ENCODE data around the gene KIAA1191. TPM values are rescaled to one million over a fixed set of nuclear protein-coding genes. Genes with fewer than 3 reads are reported as not detected.

KIAA1191 gene
- total and polyA plus RNA-seq, 2 of the 8 experiments (the other 6 are each of a cell fraction or from before 2014, with no cell fraction given): 86.4 to 88.0 TPM

GRCh38 chr5:176382721-176383120 lies 21.2 kb upstream of the KIAA1191 start:
- Histone ChIP-seq H2BK20ac (ENCODE audit: low read length) (no peak overlapping the region), H3K4ac (replicated peaks; ENCODE audit: insufficient read length, low read depth, low read length) (no peak overlapping the region), H3K9ac (replicated peaks in 1 of 4; ENCODE audit: extremely low read depth in 1 of 4, low read depth in 3 of 4, low read length in 3 of 4) (no peak overlapping the region), H3K4me1 (replicated peaks in 1 of 4; ENCODE audit: control insufficient read depth in 3 of 4, insufficient read depth in 4 of 4, low read length in 3 of 4) (peaks cover 0 to 5% (median 1%) of the 10 kb centered on the region in 4 experiments; a peak in 2 of 7 replicates), H4K91ac (replicated peaks; ENCODE audit: insufficient read length, low read length) (no peak overlapping the region), H4K8ac (ENCODE audit: extremely low read depth, insufficient read depth, low read length) (no peak overlapping the region), H3K23me2 (ENCODE audit: low read depth, low read length) (peaks cover 3% of the 10 kb centered on the region; the same call in 1 of the 2 replicates), H2AFZ (ENCODE audit: low read length) (no peak overlapping the region), H3K79me1 (ENCODE audit: low read depth, low read length) (0 out of 2 replicates have a peak, but pooled peaks cover 4% of the 10 kb centered on the region), H3K56ac (replicated peaks; ENCODE audit: insufficient read length, low read depth, low read length) (no peak overlapping the region), H4K5ac (ENCODE audit: insufficient read length, low read depth, low read length) (no peak overlapping the region), H3K79me2 (ENCODE audit: control insufficient read depth in 1 of 2, insufficient read depth in 2 of 2, low read length in 2 of 2) (peaks cover 0 to 24% of the 10 kb centered on the region in 2 experiments), H3K27ac (ENCODE audit: low read depth, low read length) (no peak overlapping the region), H2BK120ac (replicated peaks; ENCODE audit: low read depth, low read length) (no peak overlapping the region), H2AK5ac (ENCODE audit: low read depth, low read length) (no peak overlapping the region), H2BK5ac (ENCODE audit: low read depth, low read length) (no peak overlapping the region), H3K4me3 (ENCODE audit: extremely low read depth in 1 of 4, insufficient read depth in 2 of 4, low read depth in 3 of 4, low read length in 4 of 4) (no peak overlapping the region), H3K18ac (ENCODE audit: extremely low read depth, low read length) (no peak overlapping the region), H4K20me1 (replicated peaks in 1 of 2; ENCODE audit: control insufficient read depth in 1 of 2, insufficient read depth in 2 of 2, low read length in 2 of 2) (peaks cover 6 to 8% of the 10 kb centered on the region in 2 experiments), H3K9me3 (ENCODE audit: insufficient read depth in 2 of 2, low read depth in 1 of 2, low read length in 1 of 2) (no peaks in the 10 kb centered on the region), H2BK15ac (ENCODE audit: low read length) (no peak overlapping the region), H2BK12ac (ENCODE audit: low read depth, low read length) (no peak overlapping the region), H3K36me3 (ENCODE audit: control insufficient read depth in 2 of 4, insufficient read depth in 4 of 4, low read length in 3 of 4) (peaks cover 26 to 52% (median 35%) of the 10 kb centered on the region in 4 experiments), H3K14ac (ENCODE audit: insufficient read length) (no peak overlapping the region), H3K4me2 (ENCODE audit: insufficient read depth in 1 of 2, low read depth in 2 of 2, low read length in 2 of 2) (no peak overlapping the region), H3K27me3 (replicated peaks in 1 of 4; ENCODE audit: control insufficient read depth in 3 of 4, extremely low read depth in 1 of 4, insufficient read depth in 3 of 4, low read length in 3 of 4) (no peaks in the 10 kb centered on the region), H3K23ac (ENCODE audit: insufficient read length) (no peak overlapping the region)
- CTCF ChIA-PET (ENCODE audit: partially characterized antibody): interaction anchor here (1.7 kb wide), 1 partner anchor 27 kb away, joined by 4 read pairs; no protein-coding TSS in a partner anchor
- no peak for FAIRE-seq
- TF ChIP-seq NRF1 (IDR thresholded peaks at IDR 0.05; ENCODE audit: low read depth, low read length) (no peak), CHD1 (IDR thresholded peaks at IDR 0.05; ENCODE audit: low read depth, low read length) (no peak), FOSL1 (IDR thresholded peaks at IDR 0.05; ENCODE audit: insufficient read depth, low read depth, low read length) (no peak), CEBPB (IDR thresholded peaks at IDR 0.05; ENCODE audit: low read depth, low read length) (no peak), BRCA1 (IDR thresholded peaks at IDR 0.05; ENCODE audit: low read depth, low read length) (no peak), EZH2 (IDR thresholded peaks at IDR 0.05; ENCODE audit: low read depth, low read length, severe bottlenecking) (no peak), EGR1 (IDR thresholded peaks at IDR 0.05; ENCODE audit: borderline replicate concordance, low read depth, low read length) (no peak), ATF3 (IDR thresholded peaks at IDR 0.05; ENCODE audit: insufficient read depth, low read depth, low read length) (no peak)
- WGBS, 2 experiments (ENCODE audit: extremely low coverage in 1 of 2, insufficient coverage in 1 of 2, insufficient read length in 1 of 2, insufficient replicate concordance in 2 of 2, low coverage in 1 of 2, low lambda C conversion rate in 2 of 2, missing lambda C conversion rate in 1 of 2): 86% methylated on average over 3 of the region's 3 CpGs; no CpG with 5 or more reads in 1 of the 2 experiments
- POLR2A ChIA-PET (ENCODE audit: partially characterized antibody): interaction anchor here (0.6 to 9.4 kb wide), 3 partner anchors 10 to 175 kb away, joined by 3 to 93 read pairs (median 3); no protein-coding TSS in a partner anchor
- DNase-seq (ENCODE audit: low read depth in 1 of 2, low spot score in 2 of 2): no peak
